ENCODE measurements around the gene PAX2.

The PAX2 gene

GRCh38 chr10:100790761-100791208 lies 45.4 kb downstream of the PAX2 start:
- Histone ChIP-seq H3K27ac (ENCODE audit: insufficient read depth, low read length, poor library complexity, severe bottlenecking) (no peak overlapping the region), H3K36me3 (ENCODE audit: control insufficient read depth, insufficient read depth, low read length) (no peaks in the 10 kb centered on the region), H3K4me3 (ENCODE audit: insufficient read depth, low read depth, low read length, poor library complexity, severe bottlenecking) (no peak overlapping the region), H3K9me3 (ENCODE audit: control insufficient read depth, low read length) (no peaks in the 10 kb centered on the region), H3K27me3 (replicated peaks; ENCODE audit: control insufficient read depth, insufficient read depth, low read length, poor library complexity, severe bottlenecking) (peaks cover 8% of the 10 kb centered on the region), H3K4me1 (ENCODE audit: control insufficient read depth, insufficient read depth, low read length, poor library complexity, severe bottlenecking) (no peaks in the 10 kb centered on the region)
- no peak for DNase-seq

DNA sequence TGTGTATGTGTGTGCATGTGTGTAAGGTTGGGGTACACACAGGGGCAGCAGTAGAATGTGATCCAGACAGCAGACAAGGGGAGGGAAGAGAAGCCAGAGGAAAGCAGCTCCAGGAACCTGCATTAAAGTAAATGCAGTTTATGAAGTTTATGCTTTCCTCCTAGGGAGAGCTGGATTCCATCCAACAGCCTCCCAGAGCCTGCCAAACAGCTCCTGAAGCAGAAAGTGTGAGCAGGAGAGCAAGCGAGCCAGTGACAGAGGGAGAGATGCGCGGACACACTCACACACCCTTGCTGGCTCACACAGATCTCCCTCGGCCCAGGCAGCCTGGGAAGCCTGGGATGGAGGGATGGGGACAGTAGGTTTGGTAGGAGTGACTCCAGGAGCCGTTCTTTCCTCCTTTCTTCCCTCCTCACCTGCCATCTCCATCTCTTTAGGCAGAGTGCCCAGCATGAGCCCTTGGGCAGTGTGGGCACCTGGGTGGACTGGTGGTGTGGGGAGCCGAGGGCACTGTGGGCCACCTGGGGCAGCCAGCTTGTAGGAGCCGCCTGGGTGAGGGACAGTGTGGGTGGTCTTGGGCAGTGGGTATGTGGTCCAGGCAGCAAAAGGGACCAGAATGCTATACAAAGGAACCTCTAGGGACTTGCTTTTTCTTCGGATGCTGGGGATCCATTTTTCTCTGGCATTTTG lies 46.1 kb downstream of the PAX2 start:
- Histone ChIP-seq H3K36me3 (ENCODE audit: control insufficient read depth, insufficient read depth, low read length) (no peaks in the 10 kb centered on the region), H3K27ac (ENCODE audit: insufficient read depth, low read length, poor library complexity, severe bottlenecking) (no peak overlapping the region), H3K27me3 (replicated peaks; ENCODE audit: control insufficient read depth, insufficient read depth, low read length, poor library complexity, severe bottlenecking) (peaks cover 8% of the 10 kb centered on the region), H3K4me1 (ENCODE audit: control insufficient read depth, insufficient read depth, low read length, poor library complexity, severe bottlenecking) (no peaks in the 10 kb centered on the region), H3K4me3 (ENCODE audit: insufficient read depth, low read depth, low read length, poor library complexity, severe bottlenecking) (no peak overlapping the region), H3K9me3 (ENCODE audit: control insufficient read depth, low read length) (no peaks in the 10 kb centered on the region)
- DNase-seq, result no peak

DNA sequence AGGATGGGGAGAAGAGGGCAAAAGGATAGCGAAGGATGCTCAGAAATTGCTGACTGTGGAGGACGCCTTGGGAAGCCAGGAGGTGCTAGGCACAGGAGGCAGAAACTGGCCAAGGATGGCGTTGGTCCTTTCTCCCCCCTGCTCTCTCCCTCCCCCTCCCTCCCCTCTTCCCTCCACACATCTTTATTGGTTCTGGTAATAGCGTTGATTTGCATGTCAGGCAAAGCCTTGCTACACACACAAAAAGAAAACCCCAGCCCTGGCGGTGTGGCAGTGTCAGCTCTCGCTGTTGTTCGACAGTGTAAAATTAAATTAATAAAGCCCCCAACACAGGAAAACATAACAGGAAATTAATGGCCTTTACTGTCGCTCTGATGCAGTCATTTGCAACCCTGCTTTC lies 47.2 kb downstream of the PAX2 start:
- H3K4me1 ChIP-seq (ENCODE audit: control insufficient read depth, insufficient read depth, low read length, poor library complexity, severe bottlenecking), result no peaks in the 10 kb centered on the region
- H3K9me3 ChIP-seq (ENCODE audit: control insufficient read depth, low read length), result no peaks in the 10 kb centered on the region
- DNase-seq, result no peak
- no peak overlapping the region for H3K4me3 ChIP-seq (ENCODE audit: insufficient read depth, low read depth, low read length, poor library complexity, severe bottlenecking)
- H3K36me3 ChIP-seq (ENCODE audit: control insufficient read depth, insufficient read depth, low read length), result no peaks in the 10 kb centered on the region
- H3K27me3 ChIP-seq (replicated peaks; ENCODE audit: control insufficient read depth, insufficient read depth, low read length, poor library complexity, severe bottlenecking), result peaks cover 8% of the 10 kb centered on the region
- no peak overlapping the region for H3K27ac ChIP-seq (ENCODE audit: insufficient read depth, low read length, poor library complexity, severe bottlenecking)

DNA sequence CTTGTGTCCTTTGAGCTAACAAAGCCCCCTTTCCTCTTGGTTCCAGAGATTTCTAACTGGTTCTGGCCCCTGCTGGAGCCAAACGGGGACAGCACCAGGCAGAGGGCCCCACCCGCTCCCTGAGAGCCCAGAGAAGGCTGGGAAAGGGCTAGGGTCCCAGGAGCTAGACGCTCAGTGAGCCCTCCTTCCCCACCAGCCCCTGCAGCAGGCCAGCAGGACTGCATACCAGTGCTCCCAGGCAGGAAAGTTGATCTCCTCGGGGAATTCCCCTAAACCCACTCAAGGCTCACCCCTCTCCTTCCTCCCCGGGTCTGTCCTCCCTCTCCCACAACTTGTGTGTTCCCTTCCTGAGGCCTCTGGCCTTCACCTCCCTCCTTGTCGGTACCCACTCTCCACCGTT lies 47.7 kb downstream of the PAX2 start:
- DNase-seq, result no peak
- Histone ChIP-seq H3K4me3 (ENCODE audit: insufficient read depth, low read depth, low read length, poor library complexity, severe bottlenecking) (no peak overlapping the region), H3K27me3 (replicated peaks; ENCODE audit: control insufficient read depth, insufficient read depth, low read length, poor library complexity, severe bottlenecking) (peaks cover 4% of the 10 kb centered on the region), H3K9me3 (ENCODE audit: control insufficient read depth, low read length) (no peaks in the 10 kb centered on the region), H3K4me1 (ENCODE audit: control insufficient read depth, insufficient read depth, low read length, poor library complexity, severe bottlenecking) (no peaks in the 10 kb centered on the region), H3K27ac (ENCODE audit: insufficient read depth, low read length, poor library complexity, severe bottlenecking) (no peak overlapping the region), H3K36me3 (ENCODE audit: control insufficient read depth, insufficient read depth, low read length) (no peaks in the 10 kb centered on the region)

DNA sequence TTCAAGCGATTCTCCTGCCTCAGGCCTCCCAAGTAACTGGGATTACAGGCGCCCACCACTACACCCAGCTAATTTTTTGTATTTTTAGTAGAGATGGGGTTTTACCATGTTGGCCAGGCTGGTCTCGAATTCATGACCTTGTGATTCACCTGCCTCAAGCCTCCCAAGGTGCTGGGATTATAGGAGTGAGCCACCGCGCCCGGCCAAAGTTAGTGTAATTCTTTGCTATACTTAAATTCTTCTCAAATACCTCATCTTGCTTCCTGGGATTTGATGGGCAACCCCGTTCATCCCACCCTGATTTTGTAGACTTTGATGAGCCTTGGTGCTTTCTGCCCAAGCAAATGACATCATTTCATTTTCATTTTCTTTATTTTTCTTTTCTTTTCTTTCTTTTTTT lies 54.5 kb downstream of the PAX2 start:
- no peak for DNase-seq
- no peaks in the 10 kb centered on the region for H3K27me3 ChIP-seq (replicated peaks; ENCODE audit: control insufficient read depth, insufficient read depth, low read length, poor library complexity, severe bottlenecking)
- no peaks in the 10 kb centered on the region for H3K36me3 ChIP-seq (ENCODE audit: control insufficient read depth, insufficient read depth, low read length)
- no peak overlapping the region for H3K27ac ChIP-seq (ENCODE audit: insufficient read depth, low read length, poor library complexity, severe bottlenecking)
- no peaks in the 10 kb centered on the region for H3K4me1 ChIP-seq (ENCODE audit: control insufficient read depth, insufficient read depth, low read length, poor library complexity, severe bottlenecking)
- H3K9me3 ChIP-seq (ENCODE audit: control insufficient read depth, low read length), result no peaks in the 10 kb centered on the region
- H3K4me3 ChIP-seq (ENCODE audit: insufficient read depth, low read depth, low read length, poor library complexity, severe bottlenecking), result no peak overlapping the region

- no peak for DNase-seq
- no peaks in the 10 kb centered on the region for H3K27me3 ChIP-seq (replicated peaks; ENCODE audit: control insufficient read depth, insufficient read depth, low read length, poor library complexity, severe bottlenecking)
- no peak overlapping the region for H3K27ac ChIP-seq (ENCODE audit: insufficient read depth, low read length, poor library complexity, severe bottlenecking)
- H3K4me3 ChIP-seq (ENCODE audit: insufficient read depth, low read depth, low read length, poor library complexity, severe bottlenecking), result no peak overlapping the region
- H3K4me1 ChIP-seq (ENCODE audit: control insufficient read depth, insufficient read depth, low read length, poor library complexity, severe bottlenecking), result no peaks in the 10 kb centered on the region
- no peaks in the 10 kb centered on the region for H3K36me3 ChIP-seq (ENCODE audit: control insufficient read depth, insufficient read depth, low read length)
- H3K9me3 ChIP-seq (ENCODE audit: control insufficient read depth, low read length), result no peaks in the 10 kb centered on the region
Observed at GRCh38 chr10:100800931-100801330, 55.5 kb downstream of the PAX2 start.

GRCh38 chr10:100802196-100802595 lies 56.8 kb downstream of the PAX2 start:
- H3K4me3 ChIP-seq (ENCODE audit: insufficient read depth, low read depth, low read length, poor library complexity, severe bottlenecking), result no peak overlapping the region
- H3K36me3 ChIP-seq (ENCODE audit: control insufficient read depth, insufficient read depth, low read length), result no peaks in the 10 kb centered on the region
- no peaks in the 10 kb centered on the region for H3K27me3 ChIP-seq (replicated peaks; ENCODE audit: control insufficient read depth, insufficient read depth, low read length, poor library complexity, severe bottlenecking)
- DNase-seq, result no peak
- H3K9me3 ChIP-seq (ENCODE audit: control insufficient read depth, low read length), result no peaks in the 10 kb centered on the region
- H3K4me1 ChIP-seq (ENCODE audit: control insufficient read depth, insufficient read depth, low read length, poor library complexity, severe bottlenecking), result no peaks in the 10 kb centered on the region
- no peak overlapping the region for H3K27ac ChIP-seq (ENCODE audit: insufficient read depth, low read length, poor library complexity, severe bottlenecking)

DNA sequence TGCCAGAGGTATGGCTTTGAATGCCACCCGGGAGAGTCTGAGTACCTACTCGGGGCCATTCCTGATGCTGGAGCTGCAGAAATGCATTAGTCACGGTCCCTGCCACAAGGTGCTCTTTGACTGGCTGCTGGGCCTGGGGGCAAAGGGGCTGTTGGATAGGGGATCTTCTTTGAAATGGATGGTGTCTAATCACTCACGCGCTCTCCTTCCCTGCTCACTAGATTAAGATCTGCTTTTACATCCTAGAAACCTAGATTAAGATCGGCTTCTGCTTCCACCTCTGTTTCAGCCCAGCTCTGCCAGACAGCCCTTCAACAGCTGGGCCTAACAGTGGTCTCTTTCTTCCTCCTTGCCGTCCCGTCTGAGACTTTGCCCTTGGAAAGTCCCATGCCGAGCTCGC lies 57.2 kb downstream of the PAX2 start:
- H3K27me3 ChIP-seq (replicated peaks; ENCODE audit: control insufficient read depth, insufficient read depth, low read length, poor library complexity, severe bottlenecking), result no peaks in the 10 kb centered on the region

GRCh38 chr10:100803492-100803891 lies 58.1 kb downstream of the PAX2 start:
- Histone ChIP-seq H3K27me3 (replicated peaks; ENCODE audit: control insufficient read depth, insufficient read depth, low read length, poor library complexity, severe bottlenecking) (no peaks in the 10 kb centered on the region), H3K4me3 (ENCODE audit: insufficient read depth, low read depth, low read length, poor library complexity, severe bottlenecking) (no peak overlapping the region)
- DNase-seq, result no peak

More for the DNA sequence above, 57.2 kb downstream of the PAX2 start:
- Histone ChIP-seq H3K4me1 (ENCODE audit: control insufficient read depth, insufficient read depth, low read length, poor library complexity, severe bottlenecking) (no peaks in the 10 kb centered on the region), H3K9me3 (ENCODE audit: control insufficient read depth, low read length) (no peaks in the 10 kb centered on the region), H3K27ac (ENCODE audit: insufficient read depth, low read length, poor library complexity, severe bottlenecking) (no peak overlapping the region), H3K4me3 (ENCODE audit: insufficient read depth, low read depth, low read length, poor library complexity, severe bottlenecking) (no peak overlapping the region), H3K36me3 (ENCODE audit: control insufficient read depth, insufficient read depth, low read length) (no peaks in the 10 kb centered on the region)
- no peak for DNase-seq

DNA sequence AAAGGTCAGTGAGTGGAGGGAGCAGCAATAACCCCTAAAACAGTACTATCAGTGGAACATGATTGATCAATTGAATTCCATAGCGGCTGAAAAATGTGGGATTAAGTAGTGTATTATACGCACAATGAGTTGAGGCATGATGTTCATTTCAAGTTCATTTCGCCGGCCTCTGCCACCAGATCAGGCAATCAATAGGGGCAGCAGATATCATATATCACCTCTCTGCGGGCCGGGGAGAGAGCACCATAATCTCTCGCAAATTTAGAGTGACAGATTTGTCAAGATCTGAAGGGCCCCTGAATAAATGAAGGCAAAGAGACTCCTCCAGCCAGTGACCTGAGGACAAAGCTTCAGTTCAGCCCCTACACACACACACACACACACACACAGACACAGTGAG lies 58.5 kb downstream of the PAX2 start:
- Histone ChIP-seq H3K4me1 (ENCODE audit: control insufficient read depth, insufficient read depth, low read length, poor library complexity, severe bottlenecking) (no peaks in the 10 kb centered on the region), H3K27me3 (replicated peaks; ENCODE audit: control insufficient read depth, insufficient read depth, low read length, poor library complexity, severe bottlenecking) (no peaks in the 10 kb centered on the region)

More at GRCh38 chr10:100803492-100803891, 58.1 kb downstream of the PAX2 start:
- no peak overlapping the region for H3K27ac ChIP-seq (ENCODE audit: insufficient read depth, low read length, poor library complexity, severe bottlenecking)
- H3K36me3 ChIP-seq (ENCODE audit: control insufficient read depth, insufficient read depth, low read length), result no peaks in the 10 kb centered on the region
- no peaks in the 10 kb centered on the region for H3K4me1 ChIP-seq (ENCODE audit: control insufficient read depth, insufficient read depth, low read length, poor library complexity, severe bottlenecking)
- H3K9me3 ChIP-seq (ENCODE audit: control insufficient read depth, low read length), result no peaks in the 10 kb centered on the region

More for the DNA sequence above, 58.5 kb downstream of the PAX2 start:
- Histone ChIP-seq H3K4me3 (ENCODE audit: insufficient read depth, low read depth, low read length, poor library complexity, severe bottlenecking) (no peak overlapping the region), H3K9me3 (ENCODE audit: control insufficient read depth, low read length) (no peaks in the 10 kb centered on the region), H3K27ac (ENCODE audit: insufficient read depth, low read length, poor library complexity, severe bottlenecking) (no peak overlapping the region), H3K36me3 (ENCODE audit: control insufficient read depth, insufficient read depth, low read length) (no peaks in the 10 kb centered on the region)
- DNase-seq, result no peak
